GM21526 (cell line): ENCODE results near the gene SGCA.
A peak's percentile ranks its signal among the peaks of the same experiment; 100 is the strongest.

ENCODE experiments used
- ATAC-seq: cut with Tn5 transposase; IDR thresholded peaks from one replicate; pipeline ENCODE4 v1.9.1; 2021; ENCODE audit warnings: moderate library complexity; ENCODE audit not compliant: unreplicated experiment, low FRiP score

SGCA gene

GRCh38 chr17:50148226-50149090, 17.3 kb upstream of the SGCA start:
- no peak for ATAC-seq

- no peak for ATAC-seq
These were observed 16.8 kb upstream of the SGCA start for GRCh38 chr17:50149091-50149416.

GRCh38 chr17:50149417-50150353, 16.1 kb upstream of the SGCA start:
- no peak for ATAC-seq

GRCh38 chr17:50150354-50151040, 15.3 kb upstream of the SGCA start, which contains the start of gene PPP1R9B:
Gene PPP1R9B, minus strand, starts transcription at chr17:50150677. Its CDS starts 164 bp downstream, at chr17:50150513.
- no peak for ATAC-seq

GRCh38 chr17:50151041-50151936, 14.5 kb upstream of the SGCA start:
- ATAC-seq: peak; percentile 41

- ATAC-seq: no peak
These were observed 13.8 kb upstream of the SGCA start for GRCh38 chr17:50151937-50152547.

GRCh38 chr17:50152736-50153135, 13.1 kb upstream of the SGCA start:
- ATAC-seq: no peak

- no peak for ATAC-seq
These were observed 11.9 kb upstream of the SGCA start for GRCh38 chr17:50153650-50154575.

- ATAC-seq: peak; percentile 46
These were observed 11.2 kb upstream of the SGCA start for GRCh38 chr17:50154604-50155003.

GRCh38 chr17:50155115-50155819, 10.5 kb upstream of the SGCA start:
- ATAC-seq: no peak

GRCh38 chr17:50157891-50158290, 7.9 kb upstream of the SGCA start:
- ATAC-seq: no peak

GRCh38 chr17:50161023-50161910, 4.5 kb upstream of the SGCA start:
- ATAC-seq: peak; percentile 65

GRCh38 chr17:50161911-50162288, 3.9 kb upstream of the SGCA start:
- no peak for ATAC-seq

- no peak for ATAC-seq
These were observed 3.1 kb upstream of the SGCA start for GRCh38 chr17:50162466-50163254.

- ATAC-seq: no peak
These were observed 1.7 kb upstream of the SGCA start for GRCh38 chr17:50163843-50164696.
